ENCODE results near the gene AGMO.

AGMO gene

GRCh38 chr7:15158141-15158810 is 403.5 kb downstream of the AGMO start:
- Mint-ChIP-seq H3K9me3 (peaks cover 5% of the 10 kb centered on the region), H3K27me3 (no peaks in the 10 kb centered on the region), H3K27ac (no peak overlapping the region), H3K36me3 (ENCODE audit: low read depth) (no peaks in the 10 kb centered on the region), H3K4me1 (ENCODE audit: low read depth) (no peaks in the 10 kb centered on the region), H3K4me3 (no peak overlapping the region)
